NOMO-1 treated with dmso at 0.1 percent for 144 hours (cell line): ENCODE results near the gene NFS1.
"Not testable (repeated sequence)": the region's sequence is repeated elsewhere in the genome, so short reads cannot be mapped to it uniquely, and the experiment has no call there.

Experiments
- DNase-seq: peaks from one replicate; lab custom pipeline; 2025; ENCODE audit not compliant: unreplicated experiment; lab: John Stamatoyannopoulos, UW

Gene NFS1

DNA sequence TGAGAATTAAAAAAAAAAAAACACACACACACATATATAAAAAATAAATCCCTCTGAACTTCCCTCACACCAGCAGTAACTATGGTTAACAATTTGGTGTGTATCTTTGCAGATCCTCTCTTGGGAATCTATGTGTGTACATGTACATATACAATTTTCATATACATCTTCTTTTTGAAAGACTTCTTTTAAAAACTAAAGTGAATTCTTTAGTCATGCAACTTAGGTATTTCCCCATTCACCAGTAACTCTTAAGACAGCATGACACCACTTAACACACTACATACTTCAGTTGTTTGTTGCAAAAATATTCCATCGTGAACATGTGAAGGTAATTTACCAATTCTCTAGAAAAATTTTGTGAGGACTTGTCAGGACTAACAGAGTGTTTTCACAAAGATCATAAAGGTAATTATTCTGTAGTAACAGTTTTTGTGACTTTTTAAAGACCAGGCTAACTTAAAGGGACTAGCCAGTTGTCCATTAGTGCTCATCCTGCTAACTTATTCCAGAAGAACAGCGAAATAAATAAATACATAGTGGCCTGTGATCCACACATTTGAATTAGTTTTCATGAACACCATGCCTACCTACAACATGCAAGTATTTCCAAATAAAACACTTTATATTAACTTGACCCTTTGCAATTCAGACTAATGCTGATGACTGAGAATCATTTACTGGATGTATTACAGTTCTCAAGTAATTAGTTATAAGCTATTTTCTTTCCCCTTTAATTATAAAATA lies 30.9 kb upstream of the NFS1 start:
- no peak for DNase-seq

DNA sequence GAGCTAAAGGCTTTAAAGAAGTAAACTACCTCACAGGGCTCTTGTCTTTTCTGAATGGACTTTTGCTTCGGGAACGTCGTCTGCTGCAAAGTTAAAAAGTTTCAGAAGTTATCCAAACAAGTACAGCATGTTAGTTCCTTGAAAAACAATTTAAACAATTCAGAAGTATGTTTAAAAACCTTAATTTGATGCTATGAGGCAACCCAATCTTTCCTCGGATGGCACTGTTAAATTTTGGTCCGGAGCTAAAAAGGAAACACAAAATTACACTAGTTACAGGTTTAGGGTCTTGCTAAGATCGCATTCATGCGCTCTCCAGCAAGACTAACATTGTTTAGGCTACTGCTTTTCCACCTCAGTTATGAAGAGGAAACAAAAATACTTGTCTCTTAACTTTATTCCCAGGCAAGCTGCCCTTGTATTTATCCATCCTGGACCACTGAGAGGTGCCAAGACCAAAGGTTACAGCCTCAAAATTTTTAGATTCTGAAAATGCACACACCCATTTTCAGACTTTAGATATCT lies 30.2 kb upstream of the NFS1 start:
- no peak for DNase-seq

DNA sequence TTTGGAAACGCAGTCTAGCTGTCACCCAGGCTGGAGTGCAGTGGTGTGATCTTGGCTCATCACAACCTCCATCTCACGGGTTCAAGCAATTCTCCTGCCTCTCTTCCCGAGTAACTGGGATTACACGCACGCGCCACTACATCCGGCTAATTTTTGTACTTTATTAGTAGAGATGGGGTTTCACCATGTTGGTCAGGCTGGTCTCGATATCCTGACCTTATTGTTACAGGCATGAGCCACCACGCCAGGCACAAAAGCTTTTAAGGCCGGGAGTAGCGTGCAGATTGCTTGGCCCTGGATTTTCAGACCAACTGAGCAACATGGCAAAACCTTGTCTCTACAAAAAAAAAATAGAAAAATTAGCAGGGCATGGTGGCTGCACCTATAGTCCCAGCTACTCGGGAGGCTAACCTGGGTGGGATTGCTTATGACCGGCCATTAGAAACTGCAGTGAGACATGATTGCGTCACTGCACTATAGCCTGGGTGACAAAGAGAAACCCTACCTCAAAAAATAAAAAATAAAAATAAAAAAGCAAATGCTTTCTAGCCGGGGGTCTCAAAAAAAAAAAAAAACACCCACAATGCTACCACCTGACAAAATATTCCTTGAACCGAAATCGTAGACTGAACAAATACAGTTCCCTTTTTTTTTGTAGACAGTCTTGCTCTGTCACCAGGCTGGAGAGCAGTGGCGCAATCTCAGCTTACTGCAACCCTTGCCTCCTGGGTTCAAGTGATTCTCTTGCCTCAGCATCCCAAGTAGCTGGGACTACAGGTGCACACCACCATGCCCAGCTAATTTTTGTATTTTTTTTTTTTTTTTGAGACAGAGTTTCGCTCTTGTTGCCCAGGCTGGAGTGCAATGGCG lies 27.9 kb upstream of the NFS1 start:
- peak; percentile 23 for DNase-seq

DNA sequence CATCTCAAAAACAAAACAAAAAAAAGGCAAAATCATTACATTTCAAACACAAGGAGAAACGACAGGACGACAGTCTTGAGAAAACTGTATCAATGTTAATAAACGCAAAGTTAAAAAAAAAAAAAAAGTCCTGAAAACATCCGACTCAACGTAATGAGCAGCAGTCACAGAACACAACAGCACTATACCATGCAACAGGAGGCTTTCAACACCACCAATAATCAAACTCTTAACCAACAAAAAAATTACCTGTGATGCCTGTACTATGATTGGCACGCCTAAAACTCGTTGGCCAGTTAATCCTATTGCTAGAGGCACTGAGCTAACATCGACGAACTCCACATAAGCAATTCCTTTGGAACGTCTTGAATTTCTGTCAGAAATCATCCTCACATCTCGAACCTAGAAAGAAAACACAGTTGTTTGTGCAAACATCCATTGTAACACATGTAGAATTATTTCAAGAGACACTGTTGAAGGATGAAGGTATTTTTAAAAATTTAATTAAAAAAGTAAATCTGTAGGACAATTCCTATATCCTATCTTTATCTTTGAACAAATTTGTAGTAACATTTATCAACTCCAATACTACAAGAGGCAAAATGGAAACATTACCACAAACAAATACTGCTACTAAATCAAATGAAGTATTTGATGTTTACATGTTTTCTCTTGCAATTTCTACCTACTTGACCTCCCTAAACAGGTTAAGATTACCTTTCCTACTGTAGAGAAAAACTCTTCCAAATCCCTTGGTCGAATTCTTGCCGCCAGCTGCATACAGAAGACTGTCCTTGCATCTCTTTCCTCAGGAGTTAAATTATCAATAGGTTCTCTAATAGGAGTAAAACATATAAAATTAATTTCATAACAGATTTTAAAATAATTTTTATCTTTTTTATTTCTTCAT lies 25.4 kb upstream of the NFS1 start:
- no peak for DNase-seq

DNA sequence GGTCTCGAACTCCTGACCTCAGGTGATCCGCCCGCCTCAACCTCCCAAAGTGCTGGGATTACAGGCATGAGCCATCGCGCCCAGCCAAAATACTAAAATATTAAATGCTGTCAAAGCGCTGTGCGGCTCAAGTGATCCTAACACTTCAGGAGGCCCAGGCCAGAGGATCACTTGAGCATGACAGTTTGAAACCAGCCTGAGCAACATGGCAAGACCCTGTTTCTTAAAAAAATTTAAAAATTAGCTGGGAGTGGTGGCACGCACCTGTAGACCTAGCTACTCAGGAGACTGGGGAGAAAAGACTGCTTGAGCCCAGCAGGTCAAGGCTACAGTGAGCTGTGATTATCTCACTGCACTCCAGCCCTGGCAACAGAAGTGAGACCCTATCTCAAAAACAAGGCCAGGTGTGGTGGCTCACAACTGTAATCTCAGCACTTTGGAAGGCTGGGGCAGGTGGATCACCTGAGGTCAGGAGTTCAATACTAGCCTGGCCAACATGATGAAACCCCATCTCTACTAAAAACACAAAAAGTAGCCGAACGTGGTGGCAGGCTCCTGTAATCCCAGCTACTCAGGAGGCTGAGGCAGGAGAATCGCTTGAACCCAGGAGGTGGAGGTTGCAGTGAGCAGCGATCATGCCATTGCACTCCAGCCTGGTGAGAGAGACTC lies 24.6 kb upstream of the NFS1 start:
- DNase-seq: not testable (repeated sequence)

DNA sequence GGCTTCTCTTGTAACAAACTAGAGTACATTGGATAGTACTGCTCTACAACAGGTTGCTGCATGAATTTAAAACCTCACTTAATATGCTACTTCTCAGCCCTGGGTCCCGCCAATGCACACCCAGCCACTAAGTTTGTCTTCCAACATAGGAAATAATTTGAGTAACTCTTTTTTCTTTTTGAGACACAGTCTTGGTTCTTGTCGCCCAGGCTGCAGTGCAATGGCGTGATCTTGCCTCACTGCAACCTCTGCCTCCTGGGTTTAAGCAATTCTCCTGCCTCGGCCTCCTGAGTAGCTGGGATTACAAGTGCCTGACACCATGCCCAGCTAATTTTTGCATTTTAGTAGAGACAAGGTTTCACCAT lies 24.1 kb upstream of the NFS1 start:
- DNase-seq: not testable (repeated sequence)

DNA sequence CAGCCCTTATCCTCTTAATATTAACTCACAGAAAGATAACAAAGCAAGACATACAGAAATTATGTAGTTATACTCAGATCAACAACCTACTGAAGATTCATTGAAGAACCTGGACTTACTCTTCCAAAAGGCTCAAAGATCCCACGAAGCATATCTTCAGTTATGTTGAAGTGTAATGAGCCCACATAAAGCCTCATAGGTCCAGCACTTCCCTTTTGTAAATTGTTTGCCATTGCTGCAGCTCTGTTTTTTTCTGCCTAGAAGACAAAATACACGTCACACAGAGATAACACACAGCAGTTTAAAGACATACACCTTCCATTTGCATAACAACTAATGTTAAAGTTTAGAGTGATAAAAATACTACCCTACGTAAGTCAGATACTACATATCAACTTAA lies 22.5 kb upstream of the NFS1 start:
- DNase-seq: no peak

DNA sequence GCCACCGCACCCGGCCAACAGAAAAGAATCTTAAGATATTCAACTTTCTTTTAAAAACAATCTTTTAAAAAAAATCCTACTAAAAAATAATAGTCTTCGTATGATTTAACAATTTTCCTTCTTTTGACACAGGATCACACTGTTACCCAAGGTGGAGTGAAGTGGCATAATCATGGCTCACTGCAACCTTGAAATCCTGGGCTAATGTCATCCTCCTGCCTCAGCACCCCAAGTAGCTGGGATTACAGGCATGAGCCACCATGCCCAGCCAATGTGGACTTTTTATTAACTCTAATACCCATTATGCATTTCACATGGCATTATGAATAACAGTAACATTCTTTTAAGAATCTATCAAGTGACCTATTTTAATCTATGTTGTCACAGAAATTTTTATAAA lies 22.1 kb upstream of the NFS1 start:
- no peak for DNase-seq

DNA sequence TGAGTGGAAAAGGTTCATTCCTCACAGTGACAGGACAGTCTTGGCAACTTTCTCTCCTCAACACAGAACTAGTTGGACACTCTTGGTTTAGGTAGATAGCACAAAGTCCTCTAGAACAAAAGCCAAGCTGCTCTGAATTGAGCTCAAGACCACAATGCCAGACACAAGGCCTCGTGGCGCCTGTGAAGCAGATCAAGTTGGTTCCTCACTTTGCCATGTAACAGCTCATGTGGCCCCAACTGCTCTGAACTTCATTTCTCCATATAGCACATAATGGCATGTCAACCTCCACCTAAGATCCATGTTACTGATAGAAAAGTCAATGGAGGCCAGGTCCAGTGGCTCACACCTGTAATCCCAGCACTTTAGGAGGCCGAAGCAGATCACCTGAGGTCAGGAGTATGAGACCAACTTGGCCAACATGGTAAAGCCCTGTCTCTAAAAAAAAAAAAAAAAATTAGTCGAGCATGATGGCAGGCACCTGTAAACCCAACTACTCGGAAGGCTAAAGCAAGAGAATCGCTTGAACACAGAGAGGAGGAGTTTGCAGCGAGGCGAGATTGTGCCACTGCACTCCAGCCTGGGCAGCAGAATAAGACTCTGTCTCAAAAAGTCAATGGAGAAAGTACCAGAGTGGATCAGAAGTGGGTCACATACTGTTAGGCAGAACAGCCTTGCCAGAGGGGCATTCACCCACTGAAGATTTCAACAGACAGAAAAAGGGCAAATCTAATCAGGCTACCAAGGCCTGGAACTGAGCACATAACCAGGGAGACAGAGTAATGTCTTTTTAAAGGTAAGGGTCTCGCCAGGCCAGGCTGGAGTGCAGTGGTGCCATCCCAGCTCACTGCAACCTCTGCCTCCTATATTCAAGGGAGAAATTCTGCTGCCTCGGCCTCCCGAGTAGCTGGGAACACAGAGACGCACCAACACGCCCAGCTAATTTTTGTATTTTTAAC lies 21.3 kb upstream of the NFS1 start:
- DNase-seq: no peak

DNA sequence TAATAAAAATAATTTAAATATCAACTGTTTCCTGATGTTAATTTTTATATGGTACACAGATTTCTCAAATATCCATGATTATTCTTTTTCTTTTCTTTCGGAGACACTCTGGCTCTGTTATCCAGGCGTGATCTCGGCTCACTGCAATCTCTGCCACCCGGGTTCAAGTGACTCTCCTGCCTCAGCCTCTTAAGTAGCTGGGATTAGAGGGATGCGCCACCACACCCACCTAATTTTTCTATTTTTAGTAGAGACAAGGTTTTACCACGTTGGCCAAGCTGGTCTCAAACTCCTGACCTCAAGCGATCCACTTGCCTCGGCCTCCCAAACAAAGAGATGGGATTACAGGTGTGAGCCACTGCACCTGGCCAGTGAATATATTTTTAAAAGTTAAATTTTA lies 20.6 kb upstream of the NFS1 start:
- no peak for DNase-seq

DNA sequence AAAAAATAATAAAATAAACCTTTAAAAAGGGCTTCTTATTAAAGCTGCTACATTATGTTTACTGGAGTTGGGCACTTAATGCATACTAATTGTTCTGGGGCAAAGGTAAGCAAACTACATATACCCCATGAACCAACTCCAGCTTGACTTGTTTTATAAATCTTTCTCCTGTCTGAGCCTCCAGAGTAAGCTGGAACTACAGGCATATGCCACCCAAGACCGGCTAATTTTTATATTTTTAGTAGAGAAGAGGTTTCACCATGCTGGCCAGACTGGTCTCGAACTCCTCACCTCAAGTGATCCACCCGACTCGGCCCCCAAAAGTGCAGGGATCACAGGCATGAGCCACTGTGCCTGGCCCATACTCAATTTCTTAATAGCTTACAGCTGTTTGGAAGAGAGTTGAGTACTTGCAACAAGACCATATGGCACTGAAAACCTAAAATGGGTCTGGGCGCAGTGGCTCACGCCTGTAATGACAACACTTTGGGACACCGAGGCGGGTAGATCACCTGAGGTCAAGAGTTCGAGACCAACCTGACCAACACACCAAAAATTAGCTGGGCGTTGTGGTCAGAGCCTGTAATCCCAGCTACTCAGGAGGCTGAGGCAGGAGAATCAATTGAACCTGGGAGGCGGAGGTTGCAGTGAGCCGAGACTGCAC lies 20.0 kb upstream of the NFS1 start:
- DNase-seq: no peak

DNA sequence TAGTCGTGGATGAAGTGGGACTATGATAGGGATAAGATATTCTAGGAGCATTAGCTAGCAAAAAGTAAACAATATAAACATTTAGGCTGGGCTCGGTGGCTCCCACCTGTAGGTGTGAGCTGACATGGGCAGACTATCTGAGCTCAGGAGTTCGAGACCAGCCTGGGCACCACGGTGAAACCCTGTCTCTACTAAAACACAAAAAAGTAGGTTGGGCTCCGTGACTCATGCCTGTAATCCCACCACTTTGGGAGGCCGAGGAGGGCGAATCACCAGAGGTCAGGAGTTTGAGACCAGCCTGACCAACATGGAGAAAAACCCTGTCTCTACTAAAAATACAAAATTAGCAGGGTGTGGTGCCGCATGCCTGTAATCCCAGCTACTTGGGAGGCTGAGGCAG lies 19.2 kb upstream of the NFS1 start:
- DNase-seq: not testable (repeated sequence)

DNA sequence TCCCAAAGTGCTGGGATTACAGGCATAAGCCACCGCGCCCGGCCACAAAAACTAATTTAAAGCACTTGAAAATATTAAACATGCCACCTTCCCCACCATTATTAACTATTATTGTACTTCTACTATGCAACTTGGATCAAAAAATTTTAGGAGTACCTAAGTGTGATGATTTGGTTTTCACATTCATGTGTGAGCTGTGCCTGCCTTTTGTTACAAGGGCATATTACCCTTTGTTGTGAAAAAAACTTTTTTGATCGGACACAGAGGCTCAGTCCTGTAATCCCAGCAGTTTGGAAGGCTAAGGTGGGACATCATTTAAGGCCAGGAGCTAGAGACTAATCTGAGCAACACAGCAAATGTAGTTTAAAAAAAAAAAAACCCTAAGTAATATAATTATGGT lies 17.2 kb upstream of the NFS1 start:
- no peak for DNase-seq

DNA sequence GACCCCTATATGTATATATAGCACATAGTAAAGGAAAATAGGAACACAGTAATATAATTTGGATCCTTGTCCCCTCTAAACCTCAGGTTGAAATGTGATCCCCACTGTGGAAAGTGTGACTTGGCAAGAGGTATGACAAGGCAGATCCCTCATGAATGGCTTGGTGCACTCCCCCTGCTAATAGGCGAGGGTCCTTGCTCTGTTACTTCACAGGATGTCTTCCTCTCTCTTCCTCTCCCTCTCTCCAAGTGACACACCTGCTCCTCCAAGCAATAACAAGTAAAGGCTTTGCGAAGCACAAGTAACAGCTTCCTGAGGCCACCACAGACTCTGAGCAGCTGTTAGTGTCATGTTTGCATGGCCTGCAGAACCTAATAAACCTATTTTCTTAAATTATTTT lies 16.5 kb upstream of the NFS1 start:
- DNase-seq: no peak

DNA sequence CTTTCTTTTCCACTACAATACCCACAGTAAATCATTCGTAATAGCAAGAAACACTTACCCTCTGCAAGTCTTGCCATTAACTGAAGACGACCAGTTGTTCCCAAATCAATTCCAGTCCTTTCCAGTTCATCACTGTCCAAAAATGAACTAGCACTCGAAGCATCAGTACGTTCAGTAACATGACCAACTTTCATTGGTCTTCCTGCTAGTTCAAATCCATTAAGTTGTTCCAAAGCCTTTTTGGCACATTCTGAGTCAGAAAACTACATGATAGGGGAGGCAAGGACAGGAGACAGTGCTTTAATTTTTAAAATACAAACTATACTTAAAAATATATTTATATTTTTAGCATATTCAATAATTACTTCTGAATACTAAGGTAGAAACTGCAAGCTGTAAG lies 15.0 kb upstream of the NFS1 start:
- DNase-seq: no peak

DNA sequence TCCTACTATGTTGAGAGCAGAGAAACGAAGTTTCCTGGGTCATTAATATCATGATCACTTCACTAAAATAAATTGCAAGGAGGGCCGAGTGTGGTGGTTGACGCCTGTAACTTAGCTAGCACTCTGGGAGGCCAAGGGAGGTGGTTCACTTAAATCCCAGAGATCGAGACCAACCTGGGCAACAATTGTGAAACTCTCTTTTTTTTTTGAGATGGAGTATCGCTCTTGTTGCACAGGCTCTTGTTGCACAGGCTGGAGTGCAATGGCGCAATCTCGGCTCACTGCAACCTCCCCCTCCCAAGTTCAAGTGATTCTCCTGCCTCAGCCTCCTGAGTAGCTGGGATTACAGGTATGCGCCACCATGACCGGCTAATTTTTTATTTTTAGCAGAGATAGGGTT lies 14.0 kb upstream of the NFS1 start:
- DNase-seq: not testable (repeated sequence)

DNA sequence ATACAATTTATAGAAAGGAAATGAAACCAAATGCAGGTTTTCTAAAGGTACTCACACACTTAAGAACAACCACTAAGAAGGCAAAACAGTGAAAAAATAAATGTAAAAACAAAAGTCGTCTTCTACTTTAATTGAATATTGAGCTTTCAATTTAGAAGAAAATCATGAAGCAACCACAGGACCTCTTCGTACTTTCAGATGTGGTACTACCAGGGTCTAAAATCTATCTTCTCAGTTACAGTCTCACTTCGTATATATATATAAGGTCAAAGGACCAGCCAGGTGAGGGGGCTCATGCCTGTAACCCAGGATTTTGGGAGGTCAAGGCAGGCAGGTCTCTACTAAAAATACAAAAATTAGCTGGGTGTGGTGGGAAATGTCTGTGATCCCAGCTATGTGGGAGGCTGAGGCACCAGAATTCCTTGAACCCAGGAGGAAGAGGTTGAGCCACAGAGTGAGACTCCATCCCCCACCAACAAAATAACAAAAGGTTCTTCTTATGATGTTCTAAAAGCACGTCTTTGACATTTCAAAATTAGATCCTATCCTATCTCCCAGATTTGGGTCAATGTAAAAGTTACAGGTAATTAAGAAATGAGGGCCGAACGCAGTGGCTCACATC lies 12.5 kb upstream of the NFS1 start:
- DNase-seq: no peak

DNA sequence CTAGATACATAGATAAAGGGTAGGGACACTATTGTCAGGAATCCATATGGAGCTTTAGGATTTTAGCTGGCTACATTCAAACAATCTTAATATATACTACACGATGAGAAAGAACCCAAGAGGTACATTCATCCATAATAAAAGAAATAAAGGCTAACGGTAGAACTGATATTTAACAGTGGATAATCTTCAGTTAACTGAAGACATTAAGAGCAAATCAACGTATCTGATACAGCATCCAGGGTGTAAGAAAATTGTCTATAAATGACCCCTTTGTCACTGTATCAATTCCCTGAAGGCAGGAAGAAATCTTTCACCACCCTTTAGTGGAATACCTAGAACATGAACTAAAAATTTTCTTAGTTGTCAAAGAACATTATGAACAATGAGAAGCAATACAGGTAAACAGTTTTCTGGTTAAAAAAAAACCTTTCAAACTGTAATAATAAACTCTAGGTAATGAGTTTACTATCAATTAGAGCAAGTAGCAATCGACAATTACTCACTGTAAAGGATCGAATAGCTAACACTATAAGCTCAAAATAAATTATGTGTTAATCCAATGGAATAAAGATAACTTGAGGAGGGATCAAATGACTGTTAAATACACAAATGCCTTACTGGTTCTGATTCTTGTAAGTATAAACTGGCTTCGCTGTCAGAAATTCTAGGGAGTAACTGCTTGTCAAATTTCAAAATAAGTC lies 11.9 kb upstream of the NFS1 start:
- no peak for DNase-seq
